ENCODE data around the gene ZNF432. TPM values are rescaled to one million over a fixed set of nuclear protein-coding genes. Genes with fewer than 3 reads are reported as not detected.

ZNF432 gene
- total and polyA plus RNA-seq, 2 of the 13 experiments (the other 11 are each of a cell fraction or from before 2014, with no cell fraction given), result 4.1 to 8.7 TPM

GRCh38 chr19:52095172-52096014 is 46.8 kb upstream of the ZNF432 start, which contains the start of gene ZNF841 (continued):
- TF ChIP-seq AHDC1 (CRISPR knock-in tag; IDR thresholded peaks at IDR 0.05; ENCODE audit: borderline replicate concordance), result no peak
- TF ChIP-seq ZHX1 (CRISPR knock-in tag; IDR thresholded peaks at IDR 0.05; ENCODE audit: low read depth), result no peak
- TF ChIP-seq CHD2 (IDR thresholded peaks at IDR 0.05; ENCODE audit: low read depth, low read length), result no peak
- no peak for TF ChIP-seq ZNF44 (CRISPR knock-in tag; IDR thresholded peaks at IDR 0.05)
- TF ChIP-seq ZNF670 (CRISPR knock-in tag; IDR thresholded peaks at IDR 0.05; ENCODE audit: borderline replicate concordance), result no peak
- TF ChIP-seq ZNF512 (CRISPR knock-in tag; IDR thresholded peaks at IDR 0.05), result no peak
- TF ChIP-seq ZNF724P (CRISPR knock-in tag; IDR thresholded peaks at IDR 0.05; ENCODE audit: borderline replicate concordance), result no peak
- no peak for TF ChIP-seq ZFP36L1 (CRISPR knock-in tag; IDR thresholded peaks at IDR 0.05)
- TF ChIP-seq TP53 (CRISPR knock-in tag; conservative IDR thresholded peaks at IDR 0.05), result no peak
- no peak for TF ChIP-seq ZNF546 (CRISPR knock-in tag; conservative IDR thresholded peaks at IDR 0.05)
- peak; percentile 57; the same call in 1 of the 2 replicates for TF ChIP-seq KMT2B (CRISPR knock-in tag; IDR thresholded peaks at IDR 0.05)
- TF ChIP-seq ZNF432 (CRISPR knock-in tag; IDR thresholded peaks at IDR 0.05; ENCODE audit: borderline replicate concordance), result no peak
- no peak for TF ChIP-seq STAG1 (CRISPR knock-in tag; IDR thresholded peaks at IDR 0.05)
- TF ChIP-seq THRA (CRISPR knock-in tag; IDR thresholded peaks at IDR 0.05; ENCODE audit: borderline replicate concordance), result no peak
- peak; percentile 79 for TF ChIP-seq KAT8 (CRISPR knock-in tag; IDR thresholded peaks at IDR 0.05)
